Heart left ventricle (tissue), 16 donors: ENCODE data around the gene MSH3. TPM values are rescaled to one million over a fixed set of nuclear protein-coding genes. Genes with fewer than 3 reads are reported as not detected.
"Not testable (repeated sequence)": the region's sequence is repeated elsewhere in the genome, so short reads cannot be mapped to it uniquely, and the experiment has no call there.

ENCODE experiments used
- ATAC-seq, 4 donors: fragments of 200-7000 bp; cut with Tn5 transposase; one replicate each; pipeline ENCODE4 v1.9.1; 2020 to 2022; ENCODE audit warnings: moderate library complexity in 4 of 4, mild to moderate bottlenecking in 3 of 4, moderate number of reproducible peaks in 1 of 4
- DNase-seq, 5 donors: peaks; one replicate each; pipeline ENCODE4 v3.0.0-alpha.2; 2020
- H3K27ac ChIP-seq, 12 donors: fragments of 200-600 bp; sonication (generic) in 4 of 12; one replicate each; pipeline versions ENCODE4 v1.5.0 to v1.8.0; 2016 to 2022; ENCODE audit warnings: mild to moderate bottlenecking in 2 of 12
- H3K27me3 ChIP-seq, 9 donors: fragments of 200-600 bp; sonication (generic) in 2 of 9; one replicate each; pipeline versions ENCODE4 v1.5.1 to v1.8.0; 2016 to 2022; ENCODE audit warnings: mild to moderate bottlenecking in 3 of 9
- H3K36me3 ChIP-seq, 9 donors: fragments of 200-600 bp; sonication (generic) in 2 of 9; one replicate each; pipeline versions ENCODE4 v1.5.0 to v1.8.0; 2018 to 2022; ENCODE audit warnings: mild to moderate bottlenecking in 2 of 9
- H3K4me1 ChIP-seq, 12 donors: fragments of 200-600 bp; sonication (generic) in 4 of 12; one replicate each; pipeline versions ENCODE4 v1.5.0 to v1.8.0; 2016 to 2022; ENCODE audit warnings: mild to moderate bottlenecking in 3 of 12
- H3K4me3 ChIP-seq, 12 donors: fragments of 200-600 bp; sonication (generic) in 4 of 12; one replicate each; pipeline versions ENCODE4 v1.5.0 to v1.8.0; 2017 to 2022; ENCODE audit warnings: mild to moderate bottlenecking in 9 of 12, moderate library complexity in 4 of 12
- H3K9me3 ChIP-seq, 12 donors: fragments of 200-600 bp; sonication (generic) in 4 of 12; one replicate each; pipeline versions ENCODE4 v1.5.0 to v1.8.0; 2016 to 2022; ENCODE audit warnings: mild to moderate bottlenecking in 1 of 12
- CTCF ChIP-seq, 12 donors: fragments of 200-600 bp; sonication (generic) in 4 of 12; IDR thresholded peaks; one replicate each; pipeline versions ENCODE4 v1.5.0 to v1.8.0; 2018 to 2022; ENCODE audit warnings: antibody characterized with exemption in 12 of 12, mild to moderate bottlenecking in 5 of 12
- POLR2A ChIP-seq, 2 donors: fragments of 450-650 bp; IDR thresholded peaks; one replicate each; pipeline ENCODE4 v1.6.1; 2017; ENCODE audit warnings: antibody characterized with exemption in 2 of 2, mild to moderate bottlenecking in 2 of 2, moderate library complexity in 2 of 2
- WGBS, 4 donors: extraction: QIAGEN DNeasy Blood & Tissue Kit in 2 of 4; methylation state at CpG; one replicate each; pipeline versions ENCODE4 v1.1.5 to v1.1.7; 2013 to 2018; 5-methylcytosine and 5-hydroxymethylcytosine counted together
- intact Hi-C, 10 donors: fragments of 100-400 bp; cut with DNase I; formaldehyde crosslinking; loops; one replicate each; pipeline versions ENCODE4 v1.11.1 to v1.14.2; 2022
- polyA plus RNA-seq, 2 donors: library from polyadenylated mRNA; stranded (reverse); fragments of 200-250 nt; gene quantifications; one replicate each; pipeline ENCODE4 v1.2.3, GENCODE V29; 2013
- total RNA-seq, 9 donors: library from RNA; depleted of rRNA in 2 of 9; stranded (reverse); fragments of >200 nt in 2 of 9; fragmentation: NEBNext Ultra II Directional in 3 of 9; extraction: Animal tissue kit (Norgen Biotek cat#: 25700) in 3 of 9; gene quantifications; one replicate each; pipeline versions ENCODE4 v1.1.0 to v1.2.4, GENCODE V29; 2016 to 2023
- donor health status: ischemic (EF 13 %, LVEDD 7.1; RV severe dilation, severe dysfunction).
- donor health status: healthy with polysubstance abuse.
- donor health status: DM: no; HTN: yes; CAD: no.
- donor health status: DM: no; HTN: no; CAD: no.
- donor health status: ischemic (EF 25% LVEDD 6.9; RV normal size, moderate dysfunction).
- donor health status: ischemic (EF 25% LVEDD 5.7; RV mildly dilated, moderate dysfunction).
- donor health status: healthy.
- donor health status: DM: yes; HTN: yes; CAD: no.
- donor health status: ischemic (EF 35%, LVEDD 5.7; RV mildly dilated, moderate dysfunction).
- donor health status: nonischemic (EF 11% LVEDD 7.7; RV severe dilation, severe dysfunction).
- donor health status: DM: yes; HTN: yes; CAD: no.
- donor health status: PGD.
- donor health status: ischemic (EF 29% LVEDD 5.4; RV normal size, mild dysfunction).
- donor health status: nonischemic (EF 23%, LVEDD 6.1; RV moderate dilation, normal function).

The MSH3 gene
- total and polyA plus RNA-seq, 11 donors, result 2.9 to 15.8 (median 8.4) TPM

DNA sequence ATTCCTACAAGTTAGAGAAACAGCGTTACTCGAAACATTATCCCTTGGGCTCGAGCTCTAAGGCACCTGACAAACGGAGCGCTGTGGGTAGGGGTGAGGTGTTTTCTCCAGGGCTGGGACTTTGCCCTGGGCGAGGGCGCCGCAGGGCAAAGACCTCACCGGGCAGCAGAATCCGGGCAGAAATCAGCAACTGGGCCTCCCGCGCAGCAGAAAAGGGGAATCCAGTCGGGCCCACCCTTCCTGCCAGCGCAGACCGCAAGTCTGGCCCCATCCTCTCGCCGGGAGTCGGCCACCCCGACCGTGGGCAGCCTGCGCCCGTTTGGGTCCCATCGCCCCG is 430 bp upstream of the MSH3 start:
- Histone ChIP-seq H3K27ac (peak overlapping the region in 2 of 12 donors; percentile 94 to 96), H3K4me1 (peaks cover 3 to 30% (median 17%) of the 10 kb centered on the region in 12 donors), H3K36me3 (peaks cover 0 to 30% (median 27%) of the 10 kb centered on the region in 9 donors), H3K27me3 (no peaks in the 10 kb centered on the region), H3K9me3 (no peaks in the 10 kb centered on the region), H3K4me3 (peak overlapping the region; percentile 73 to 100 (median 98))
- no peak for ATAC-seq
- intact Hi-C loops, result no loop called here
- TF ChIP-seq CTCF (IDR thresholded peaks at IDR 0.05), result no peak
- TF ChIP-seq POLR2A (IDR thresholded peaks at IDR 0.05), result no peak
- 0 to 2% (median 1%) methylated on average over 7 to 24 of the region's 24 CpGs for WGBS, 4 donors
- peak in 2 of 5 donors; percentile 18 to 63 for DNase-seq

GRCh38 chr5:80655231-80655774 is 851 bp downstream of the MSH3 start:
- Histone ChIP-seq H3K9me3 (no peaks in the 10 kb centered on the region), H3K27ac (peak overlapping the region; percentile 37 to 99 (median 96)), H3K4me1 (peaks cover 3 to 30% (median 17%) of the 10 kb centered on the region in 12 donors), H3K27me3 (no peaks in the 10 kb centered on the region), H3K4me3 (peak overlapping the region; percentile 73 to 100 (median 98)), H3K36me3 (peaks cover 0 to 42% (median 35%) of the 10 kb centered on the region in 9 donors)
- intact Hi-C loops, result no loop called here
- no peak for ATAC-seq
- TF ChIP-seq POLR2A (IDR thresholded peaks at IDR 0.05) (no peak), CTCF (IDR thresholded peaks at IDR 0.05) (no peak)
- no peak for DNase-seq
- WGBS, 4 donors, result 24 to 28% (median 26%) methylated on average over 7 of the region's 7 CpGs

- intact Hi-C loops, result no loop called here
Measured at GRCh38 chr5:80656425-80656824, 2.0 kb downstream of the MSH3 start.

DNA sequence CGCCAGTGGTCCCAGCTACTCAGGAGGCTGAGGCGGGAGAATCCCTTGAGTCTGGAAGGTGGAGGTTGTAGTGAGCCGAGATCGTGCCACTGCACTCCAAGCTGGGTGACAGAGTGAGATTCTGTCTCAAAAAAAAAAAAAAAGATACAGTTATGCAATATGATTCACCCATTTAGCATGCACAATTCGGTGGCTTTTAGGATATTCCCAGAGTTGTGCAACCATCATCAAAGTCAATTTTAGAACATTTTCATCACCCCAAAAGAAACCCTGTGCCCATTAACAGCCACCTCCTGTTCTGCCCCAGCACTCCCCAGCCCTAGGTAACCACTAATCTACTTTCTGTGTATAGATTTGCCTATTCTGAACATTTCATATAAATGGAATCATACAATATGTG is 4.7 kb downstream of the MSH3 start:
- H3K4me3 ChIP-seq, result no peak overlapping the region
- H3K27me3 ChIP-seq, result no peaks in the 10 kb centered on the region
- ATAC-seq (no peak), DNase-seq (no peak)
- H3K27ac ChIP-seq, result no peak overlapping the region
- peaks cover 0 to 78% (median 61%) of the 10 kb centered on the region in 9 donors for H3K36me3 ChIP-seq
- no peaks in the 10 kb centered on the region for H3K9me3 ChIP-seq
- 91 to 96% (median 94%) methylated on average over 5 of the region's 5 CpGs for WGBS, 4 donors
- intact Hi-C loops, result no loop called here
- TF ChIP-seq POLR2A (IDR thresholded peaks at IDR 0.05), result no peak
- TF ChIP-seq CTCF (IDR thresholded peaks at IDR 0.05), result no peak
- H3K4me1 ChIP-seq, result peaks cover 0 to 16% (median 8%) of the 10 kb centered on the region in 12 donors

More at GRCh38 chr5:80656425-80656824, 2.0 kb downstream of the MSH3 start:
- H3K9me3 ChIP-seq, result no peaks in the 10 kb centered on the region
- no peak for DNase-seq
- H3K36me3 ChIP-seq, result peaks cover 0 to 53% (median 46%) of the 10 kb centered on the region in 9 donors
- H3K4me3 ChIP-seq, result no peak overlapping the region
- no peak for TF ChIP-seq CTCF (IDR thresholded peaks at IDR 0.05)
- TF ChIP-seq POLR2A (IDR thresholded peaks at IDR 0.05), result no peak
- WGBS, 4 donors, result 35 to 87% (median 61%) methylated on average over 1 of the region's 1 CpG
- H3K4me1 ChIP-seq, result peaks cover 3 to 30% (median 17%) of the 10 kb centered on the region in 12 donors
- ATAC-seq, result no peak
- H3K27me3 ChIP-seq, result no peaks in the 10 kb centered on the region
- no peak overlapping the region for H3K27ac ChIP-seq

- intact Hi-C loops, DNase-seq, H3K27ac ChIP-seq, H3K9me3 ChIP-seq, H3K4me1 ChIP-seq, ATAC-seq, H3K4me3 ChIP-seq, H3K27me3 ChIP-seq: not testable (repeated sequence)
- 88 to 96% (median 91%) methylated on average over 7 of the region's 7 CpGs for WGBS, 4 donors
- peaks cover 0 to 92% (median 70%) of the 10 kb centered on the region in 9 donors for H3K36me3 ChIP-seq
Measured at GRCh38 chr5:80660661-80661060, 6.2 kb downstream of the MSH3 start.
